Panc1 (cell line): ENCODE results near the gene MAGEF1.

Source experiments
- SIN3A ChIP-seq: IDR thresholded peaks from 2 replicates; pipeline ENCODE4 v1.6.1; 2012; ENCODE audit warnings: low read depth, mild to moderate bottlenecking, low read length, moderate library complexity, borderline replicate concordance; ENCODE audit not compliant: insufficient read depth
- TCF7L2 ChIP-seq: IDR thresholded peaks from 2 replicates; pipeline ENCODE4 v1.6.1; 2011; ENCODE audit warnings: mild to moderate bottlenecking, low read depth, low read length, inconsistent platforms
- TF ChIP-seq, protein P1 (sequence below): fragments of 450-650 bp; IDR thresholded peaks from 2 replicates; pipeline ENCODE4 v1.5.1; 2017; ENCODE audit warnings: mild to moderate bottlenecking

DNA sequence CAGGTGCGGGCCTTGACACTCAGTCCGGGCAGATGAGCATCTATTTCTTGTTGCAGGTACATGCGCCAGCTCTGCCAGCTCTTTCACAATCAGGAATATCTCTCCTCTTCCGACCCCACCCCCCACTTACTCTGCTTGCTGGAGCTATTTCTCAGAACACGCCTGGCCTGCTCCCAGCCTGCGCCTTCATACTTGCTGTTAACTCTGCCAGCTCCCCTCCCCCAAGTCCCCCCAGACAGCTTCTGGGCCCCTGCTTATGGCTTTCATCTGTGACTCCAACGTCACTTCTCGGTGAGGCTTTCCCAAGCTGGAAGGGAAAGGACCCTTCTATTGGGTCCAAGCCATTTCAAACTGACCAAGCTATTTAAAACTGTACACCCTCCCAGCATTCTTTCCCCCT is 15.2 kb downstream of the MAGEF1 start:
- TF ChIP-seq, protein P1, sequence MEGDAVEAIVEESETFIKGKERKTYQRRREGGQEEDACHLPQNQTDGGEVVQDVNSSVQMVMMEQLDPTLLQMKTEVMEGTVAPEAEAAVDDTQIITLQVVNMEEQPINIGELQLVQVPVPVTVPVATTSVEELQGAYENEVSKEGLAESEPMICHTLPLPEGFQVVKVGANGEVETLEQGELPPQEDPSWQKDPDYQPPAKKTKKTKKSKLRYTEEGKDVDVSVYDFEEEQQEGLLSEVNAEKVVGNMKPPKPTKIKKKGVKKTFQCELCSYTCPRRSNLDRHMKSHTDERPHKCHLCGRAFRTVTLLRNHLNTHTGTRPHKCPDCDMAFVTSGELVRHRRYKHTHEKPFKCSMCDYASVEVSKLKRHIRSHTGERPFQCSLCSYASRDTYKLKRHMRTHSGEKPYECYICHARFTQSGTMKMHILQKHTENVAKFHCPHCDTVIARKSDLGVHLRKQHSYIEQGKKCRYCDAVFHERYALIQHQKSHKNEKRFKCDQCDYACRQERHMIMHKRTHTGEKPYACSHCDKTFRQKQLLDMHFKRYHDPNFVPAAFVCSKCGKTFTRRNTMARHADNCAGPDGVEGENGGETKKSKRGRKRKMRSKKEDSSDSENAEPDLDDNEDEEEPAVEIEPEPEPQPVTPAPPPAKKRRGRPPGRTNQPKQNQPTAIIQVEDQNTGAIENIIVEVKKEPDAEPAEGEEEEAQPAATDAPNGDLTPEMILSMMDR = no peak
- no peak for TF ChIP-seq SIN3A
- TF ChIP-seq TCF7L2 = no peak
